ENCODE results near the gene HLA-DPA1.
"Not testable (repeated sequence)": the region's sequence is repeated elsewhere in the genome, so short reads cannot be mapped to it uniquely, and the experiment has no call there.

HLA-DPA1 gene

DNA sequence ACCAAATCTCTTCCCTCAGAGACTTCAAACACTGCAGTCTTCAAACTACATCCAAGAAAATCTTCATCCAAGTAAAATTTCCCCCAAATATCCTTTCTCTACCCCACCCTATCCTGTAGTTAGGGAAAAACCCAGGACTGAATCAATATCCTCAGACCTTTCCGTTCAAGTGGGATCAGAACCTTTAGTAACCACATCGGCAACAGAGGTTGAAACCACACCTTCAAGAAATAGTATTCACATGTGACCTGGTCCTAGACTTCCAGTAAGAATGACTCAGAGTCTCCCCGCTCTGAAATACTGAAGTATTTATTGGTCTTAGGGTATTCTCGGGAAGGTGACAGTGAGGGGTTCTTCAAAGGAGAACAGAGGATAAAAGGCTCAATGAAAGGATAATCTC lies 8.7 kb downstream of the HLA-DPA1 start:
- no peak for DNase-seq (ENCODE audit: low read depth)

DNA sequence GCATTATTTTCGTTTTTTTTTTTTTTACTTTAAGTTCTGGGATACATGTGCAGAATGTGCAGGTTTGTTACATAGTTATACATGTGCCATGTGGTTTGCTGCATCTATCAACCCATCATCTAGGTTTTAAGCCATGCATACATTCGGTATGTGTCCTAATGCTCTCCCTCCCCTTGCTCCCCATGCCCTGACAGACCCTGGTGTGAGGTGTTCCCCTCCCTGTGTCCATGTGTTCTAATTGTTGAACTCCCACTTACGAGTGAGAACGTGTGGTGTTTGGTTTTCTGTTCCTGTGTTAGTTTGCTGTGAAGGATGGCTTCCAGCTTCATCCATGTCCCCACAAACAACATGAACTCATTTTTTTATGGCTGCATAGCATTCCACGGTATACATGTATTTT lies 10.0 kb downstream of the HLA-DPA1 start:
- DNase-seq (ENCODE audit: low read depth): not testable (repeated sequence)

DNA sequence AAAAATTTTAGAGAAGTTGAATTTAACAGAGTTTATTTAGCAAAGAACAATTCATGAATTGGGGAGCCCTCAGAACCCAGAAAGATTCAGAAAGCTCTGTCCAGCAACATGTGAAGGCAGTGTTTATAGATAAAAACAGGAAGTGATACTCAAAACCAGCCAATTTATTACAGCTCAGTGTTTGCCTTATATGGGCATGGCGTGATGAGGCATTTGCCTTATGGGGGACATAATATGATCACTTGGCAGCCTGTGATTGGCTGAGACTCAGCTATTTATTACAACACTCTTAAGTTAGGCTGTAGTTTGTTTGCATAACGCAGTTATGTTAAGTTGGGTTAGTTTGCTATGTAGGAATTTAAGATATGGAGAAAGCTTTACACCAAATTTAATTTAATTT lies 11.5 kb downstream of the HLA-DPA1 start:
- no peak for DNase-seq (ENCODE audit: low read depth)

DNA sequence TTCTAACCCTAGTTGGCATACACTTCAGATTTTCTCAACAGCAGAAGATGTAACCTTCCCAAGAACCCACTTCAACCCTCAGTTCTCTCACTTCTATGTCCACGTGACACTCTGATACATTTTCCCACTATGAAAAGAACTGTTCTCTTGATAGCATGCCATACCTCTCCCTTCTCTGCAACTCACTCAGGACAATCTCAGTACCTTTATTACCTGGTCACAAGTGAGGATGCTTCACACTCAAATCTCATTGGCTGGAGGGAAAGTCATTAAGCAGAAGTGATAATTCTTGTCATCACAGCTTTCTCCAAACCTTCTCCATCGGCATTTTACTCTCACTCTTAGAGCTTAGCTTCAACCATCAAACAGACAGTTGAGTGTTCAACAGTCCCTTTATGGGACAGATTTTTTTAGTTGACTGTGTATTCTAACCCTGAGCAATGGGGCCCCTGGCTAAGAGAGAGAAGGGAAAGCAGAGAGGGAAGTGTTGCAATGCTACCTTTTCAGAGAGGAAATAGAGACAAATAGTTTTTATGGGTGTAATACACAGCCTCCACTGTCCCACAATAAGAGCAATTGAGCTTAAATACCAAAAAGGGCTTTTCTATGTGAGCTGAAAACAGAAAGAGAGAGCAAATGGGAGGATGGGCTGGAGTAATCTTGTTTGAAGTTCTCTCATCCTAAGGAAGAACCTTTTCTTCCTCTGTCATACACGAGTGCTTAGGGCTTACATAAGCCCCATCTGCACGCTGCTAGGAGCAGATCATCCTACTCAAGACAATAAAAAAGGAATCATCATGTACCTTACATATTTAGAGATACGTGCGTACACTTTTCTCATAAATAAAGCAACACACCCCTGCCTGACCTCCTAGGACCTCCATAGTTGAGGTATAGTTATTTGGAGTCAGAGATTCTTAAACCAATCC lies 16.0 kb downstream of the HLA-DPA1 start:
- no peak for DNase-seq (ENCODE audit: low read depth)

DNA sequence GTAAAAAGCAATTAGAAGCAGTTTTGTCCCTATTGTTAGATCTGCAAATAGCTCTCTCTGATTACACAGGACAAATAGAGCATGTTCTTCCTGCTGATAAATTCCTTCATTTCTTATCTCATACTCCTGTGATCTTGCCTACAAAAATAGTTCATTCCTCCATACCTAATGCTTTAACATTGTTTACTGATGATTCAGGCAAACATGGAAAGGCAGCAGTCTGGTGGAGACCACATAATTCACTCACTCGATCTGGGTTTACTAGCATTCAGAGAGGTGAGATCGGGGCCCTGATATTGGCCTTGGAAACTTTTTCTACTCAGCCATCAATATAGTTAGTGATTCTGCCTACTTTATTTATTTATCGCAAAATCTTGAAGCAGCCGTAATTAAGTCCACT lies 20.2 kb downstream of the HLA-DPA1 start:
- no peak for DNase-seq (ENCODE audit: low read depth)

DNA sequence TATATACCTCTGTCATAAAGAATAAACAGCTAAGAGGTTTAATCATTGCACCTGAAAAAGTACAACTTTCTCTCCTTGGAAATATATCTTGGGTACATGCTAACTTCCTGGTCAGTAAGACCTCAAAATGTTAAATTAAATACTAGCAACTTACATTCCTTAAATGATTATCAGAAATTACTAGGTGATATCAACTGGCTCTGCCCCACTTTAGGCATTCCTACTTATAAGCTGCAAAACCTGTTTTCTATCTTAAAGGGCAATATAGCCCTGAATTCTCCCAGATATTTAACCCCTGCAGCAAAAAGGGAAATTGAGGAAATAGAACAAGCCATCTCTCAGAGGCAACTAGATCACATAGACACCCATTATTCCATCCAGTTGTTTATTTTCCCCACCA lies 20.8 kb downstream of the HLA-DPA1 start:
- DNase-seq (ENCODE audit: low read depth): no peak

DNA sequence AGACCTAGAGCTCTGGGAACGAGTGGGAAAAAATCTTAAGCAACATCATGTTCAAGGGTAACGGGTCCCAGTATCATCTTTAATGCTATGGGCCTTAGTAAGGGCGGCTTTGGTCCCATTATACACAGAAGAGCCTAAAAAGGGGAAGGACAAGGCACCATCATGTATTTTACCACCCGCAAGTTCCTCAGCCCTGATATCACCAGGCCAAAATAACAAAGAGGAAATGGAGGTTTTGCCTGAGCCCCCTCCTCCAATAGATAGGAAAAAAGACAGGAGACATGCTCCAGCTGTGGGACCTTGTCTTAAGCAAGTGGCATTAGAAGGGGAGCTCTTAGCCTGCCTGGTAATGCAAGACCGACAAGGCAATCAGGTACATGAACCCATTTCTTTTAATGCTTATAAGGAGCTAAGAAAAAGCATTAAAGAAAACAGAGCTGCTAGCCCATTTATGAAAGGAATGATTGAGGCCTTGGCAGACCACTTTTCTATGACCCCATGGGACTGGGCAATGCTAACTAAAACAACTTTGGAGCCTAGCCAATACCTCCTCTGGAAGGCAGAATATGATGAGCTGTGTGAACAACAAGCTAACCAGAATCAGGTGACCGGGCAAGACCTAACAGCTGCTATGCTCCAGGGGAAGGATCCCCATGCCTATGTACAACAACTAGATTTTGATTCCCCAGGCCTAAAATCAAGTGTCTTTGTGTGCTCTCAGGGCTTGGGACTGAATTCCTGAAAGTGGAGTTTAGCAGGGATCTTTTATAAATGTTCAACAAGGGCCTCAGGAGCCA lies 23.2 kb downstream of the HLA-DPA1 start:
- no peak for DNase-seq (ENCODE audit: low read depth)

DNA sequence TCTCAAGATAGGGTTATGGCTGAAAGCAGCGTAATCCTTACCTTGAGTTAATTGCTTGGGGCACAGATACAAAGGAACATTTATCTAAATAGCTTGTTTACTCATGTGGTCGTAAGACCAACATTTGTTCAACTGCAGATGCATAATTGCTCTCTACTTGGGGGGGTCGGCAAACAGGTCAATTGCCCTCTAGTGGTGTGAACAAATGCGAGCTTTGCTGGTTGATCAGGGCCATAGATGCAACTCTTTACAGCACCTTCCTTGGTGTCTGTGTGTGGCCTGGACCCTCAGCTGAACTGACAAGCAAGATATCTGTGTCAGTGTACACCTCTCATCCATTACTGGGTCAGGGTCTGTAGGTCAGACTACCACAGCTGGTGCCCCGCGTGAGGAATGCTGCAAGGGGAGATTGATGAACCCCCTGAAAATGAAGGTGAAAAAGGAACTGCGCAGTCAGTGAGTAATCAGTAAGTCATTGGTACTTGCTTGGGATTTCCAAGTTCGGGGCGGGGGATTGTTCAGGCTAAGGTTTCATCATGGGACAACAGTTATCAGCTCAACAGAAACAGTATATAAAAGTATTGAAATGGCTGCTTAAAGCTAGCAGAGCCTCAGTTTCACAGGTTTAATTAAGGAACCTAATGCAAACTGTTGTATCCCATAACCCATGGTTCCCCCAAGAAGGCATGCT lies 24.0 kb downstream of the HLA-DPA1 start:
- DNase-seq (ENCODE audit: low read depth): no peak

DNA sequence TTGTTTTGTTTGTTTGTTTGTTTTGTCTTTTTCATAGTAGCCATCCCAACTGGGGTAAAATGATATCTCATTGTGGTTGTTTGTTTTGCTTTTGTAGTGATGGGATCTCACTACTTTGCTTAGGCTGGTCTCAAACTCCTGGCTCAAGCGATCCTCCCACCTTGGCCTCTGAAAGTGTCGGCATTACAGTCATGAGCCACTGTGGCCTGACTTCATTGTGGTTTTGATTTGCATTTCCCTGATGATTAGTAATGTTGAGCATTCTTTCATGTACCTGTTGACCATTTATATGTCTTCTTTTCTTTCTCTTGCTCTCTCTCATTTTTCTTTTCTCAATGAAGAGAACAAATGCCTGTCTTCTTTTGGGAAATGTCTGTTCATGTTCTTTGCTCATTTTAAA lies 33.3 kb downstream of the HLA-DPA1 start:
- no peak for DNase-seq (ENCODE audit: low read depth)

DNA sequence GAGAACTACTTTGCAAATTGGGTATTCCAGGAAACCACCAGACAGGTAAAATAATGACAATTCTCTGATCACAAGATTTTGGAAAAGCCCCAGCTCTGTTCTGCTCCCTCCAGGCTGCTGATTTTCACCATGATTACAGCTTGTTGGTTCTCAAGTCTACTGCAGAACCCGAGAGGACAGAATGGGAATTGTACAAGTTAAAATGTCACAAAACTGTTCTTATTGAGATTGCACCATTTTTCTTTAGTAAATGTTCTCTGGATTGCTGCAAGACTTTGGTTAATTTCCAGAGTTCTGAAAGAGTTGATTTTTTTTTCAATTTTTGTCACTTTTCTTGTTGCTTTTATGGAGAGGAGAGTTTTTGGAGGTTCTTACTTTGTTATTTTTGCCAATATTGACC lies 36.9 kb downstream of the HLA-DPA1 start:
- no peak for DNase-seq (ENCODE audit: low read depth)

DNA sequence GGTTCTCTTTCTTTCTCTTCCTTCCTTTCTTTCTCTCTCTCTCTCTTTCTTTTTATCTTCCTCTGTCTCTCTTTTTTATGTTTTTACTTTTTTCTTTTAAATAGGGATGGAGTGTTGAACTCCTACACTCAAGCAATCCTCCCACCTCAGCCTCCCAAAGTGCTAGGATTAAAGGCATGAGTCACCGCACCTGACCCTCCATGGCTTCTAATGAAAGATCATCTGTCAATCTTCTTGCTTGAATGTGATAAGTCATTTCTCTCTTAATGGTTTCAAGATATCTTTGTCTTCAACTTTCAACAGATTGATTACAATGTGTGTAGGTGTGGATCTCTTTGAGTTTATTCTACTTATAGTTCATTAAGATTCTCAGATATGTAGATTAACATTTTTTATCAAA lies 38.9 kb downstream of the HLA-DPA1 start:
- no peak for DNase-seq (ENCODE audit: low read depth)

DNA sequence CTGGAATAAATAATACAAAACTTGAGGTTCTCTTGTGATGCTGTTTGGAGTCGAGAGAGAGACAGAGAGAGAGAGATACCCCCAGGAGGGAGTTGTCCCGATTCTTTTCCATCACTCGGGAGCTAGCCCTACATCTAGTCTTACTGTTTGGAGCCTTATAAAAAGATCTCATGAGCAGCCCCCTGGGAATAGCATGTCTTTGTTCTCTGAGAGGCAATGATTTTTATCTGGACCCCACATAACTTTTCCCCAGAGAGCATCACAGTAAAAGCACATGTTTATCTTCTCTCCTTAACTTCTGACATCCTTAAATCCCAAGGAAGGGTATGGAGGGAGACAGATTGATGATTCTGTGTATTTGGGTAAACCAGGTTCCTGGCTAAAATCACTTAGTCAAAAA lies 43.2 kb downstream of the HLA-DPA1 start:
- no peak for DNase-seq (ENCODE audit: low read depth)

DNA sequence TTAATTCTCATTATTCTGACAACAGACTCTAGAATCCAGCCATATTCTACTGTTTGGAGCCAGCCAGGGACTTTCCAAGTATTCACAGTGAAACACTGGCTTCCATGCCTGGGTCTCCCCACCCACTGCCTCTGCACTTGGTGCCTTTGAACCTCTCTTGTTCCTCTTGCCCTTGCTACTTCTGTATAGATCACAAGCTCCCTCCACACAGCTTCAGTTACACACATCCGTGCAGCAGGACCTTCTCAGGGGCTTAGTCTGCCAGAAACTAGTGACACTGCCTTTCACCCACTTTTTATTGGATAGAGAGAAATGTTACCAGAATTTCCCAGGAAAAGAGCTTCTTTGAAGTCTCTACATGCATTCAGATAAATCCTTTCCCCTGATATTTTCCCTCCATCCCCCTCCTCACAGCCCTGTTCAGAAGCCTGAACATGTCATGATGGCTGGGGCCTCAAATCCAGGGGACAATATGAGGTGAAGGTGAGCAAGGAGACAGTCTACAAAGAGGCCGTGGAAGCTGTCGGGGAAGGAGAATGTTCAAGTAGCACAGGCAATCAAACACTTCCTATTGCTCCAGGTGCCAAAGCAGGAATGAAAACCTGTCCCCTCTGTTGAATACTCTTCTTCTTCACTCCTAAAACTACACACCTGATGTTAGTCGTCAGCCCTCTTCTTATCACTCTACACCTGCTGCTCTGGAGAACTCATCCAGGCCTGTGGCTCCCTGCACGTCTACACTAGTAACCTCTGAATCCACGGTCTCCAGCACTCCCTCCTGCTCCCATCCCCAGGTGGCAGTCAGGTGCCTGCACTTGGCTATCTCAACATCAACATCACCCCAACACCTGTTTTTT lies 43.9 kb downstream of the HLA-DPA1 start:
- DNase-seq (ENCODE audit: low read depth): no peak

DNA sequence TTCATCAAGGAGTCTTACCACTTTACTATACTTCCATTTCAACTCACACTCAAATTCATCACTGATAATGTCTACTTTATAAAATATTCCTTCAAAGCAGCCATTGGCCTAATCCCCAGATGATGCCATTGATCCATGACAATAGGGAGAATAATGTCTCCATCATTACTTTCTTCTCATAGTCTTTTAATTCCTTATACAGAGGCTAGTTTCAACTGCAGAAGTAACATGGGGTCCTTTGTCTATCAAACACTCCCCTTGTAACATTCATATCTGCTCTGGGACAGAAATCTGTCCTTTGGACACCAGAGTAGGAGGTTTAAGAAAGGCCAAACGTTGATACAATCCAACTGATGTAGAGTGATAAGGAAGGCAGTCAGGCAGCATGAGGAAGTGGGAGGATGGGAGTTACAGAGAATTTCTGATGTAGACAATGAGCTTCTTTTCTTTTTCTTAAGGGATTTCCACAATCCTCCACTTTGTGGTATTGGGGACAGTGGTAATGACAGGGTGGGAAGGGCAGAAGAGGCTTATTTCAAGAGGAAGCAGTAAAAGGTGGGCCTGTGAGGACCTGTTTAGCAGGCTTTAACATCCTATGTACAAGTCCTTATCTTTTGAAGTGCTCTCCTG lies 45.1 kb downstream of the HLA-DPA1 start:
- no peak for DNase-seq (ENCODE audit: low read depth)

DNA sequence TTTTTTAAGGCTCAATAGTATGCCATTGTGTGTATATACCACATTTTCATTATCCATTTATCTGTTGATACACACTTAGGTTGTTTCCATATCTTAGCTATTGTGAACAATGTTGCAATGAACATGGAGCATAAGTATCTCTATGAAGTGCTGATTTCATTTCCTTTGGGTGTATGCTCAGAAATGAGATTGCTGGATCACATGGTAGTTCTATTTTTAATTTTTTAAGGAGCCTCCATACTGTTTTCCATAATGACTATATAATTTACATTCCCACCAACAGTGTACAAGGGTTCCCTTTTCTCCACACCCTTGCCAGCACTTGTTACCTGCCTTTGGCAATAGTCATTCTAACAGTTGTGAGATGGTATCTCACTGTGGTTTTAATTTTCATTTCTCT lies 48.9 kb downstream of the HLA-DPA1 start:
- no peak for DNase-seq (ENCODE audit: low read depth)

DNA sequence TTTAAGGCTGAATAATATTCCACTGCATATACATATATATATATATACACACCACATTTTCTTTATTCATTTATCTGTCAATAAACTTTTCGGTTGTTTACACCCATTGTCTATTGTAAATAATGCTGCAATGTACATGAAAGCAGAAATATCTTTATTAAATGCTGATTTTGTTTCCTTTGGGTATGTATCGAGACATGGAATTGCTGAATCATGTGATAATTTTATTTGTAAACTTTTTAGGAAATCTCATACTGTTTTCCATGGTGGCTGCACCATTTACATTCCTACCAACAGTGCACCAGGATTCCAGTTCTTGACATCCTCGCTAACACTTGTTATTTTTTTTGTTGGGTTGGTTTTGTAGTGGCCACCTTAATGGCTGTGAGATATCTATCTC lies 49.9 kb downstream of the HLA-DPA1 start:
- DNase-seq (ENCODE audit: low read depth): no peak

DNA sequence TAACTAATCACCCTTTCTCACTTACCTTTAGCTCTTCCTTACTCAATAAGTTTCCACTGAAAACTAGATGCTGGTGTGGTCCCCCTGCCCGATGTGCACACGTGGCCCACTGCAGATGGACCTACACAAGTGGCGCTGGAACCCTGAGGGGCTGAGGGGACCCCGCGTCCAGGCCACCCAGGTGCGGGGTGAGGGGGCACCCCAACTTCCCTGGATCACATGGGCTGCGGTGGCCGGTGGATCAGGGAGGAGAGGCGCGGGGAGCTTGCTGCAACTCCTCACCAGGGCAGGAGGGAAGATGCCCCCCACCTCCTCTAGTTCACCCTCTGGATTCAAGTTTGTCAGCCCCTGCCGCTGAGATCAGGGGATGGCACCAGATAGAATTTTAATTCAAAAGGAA lies 51.5 kb downstream of the HLA-DPA1 start:
- no peak for DNase-seq (ENCODE audit: low read depth)

DNA sequence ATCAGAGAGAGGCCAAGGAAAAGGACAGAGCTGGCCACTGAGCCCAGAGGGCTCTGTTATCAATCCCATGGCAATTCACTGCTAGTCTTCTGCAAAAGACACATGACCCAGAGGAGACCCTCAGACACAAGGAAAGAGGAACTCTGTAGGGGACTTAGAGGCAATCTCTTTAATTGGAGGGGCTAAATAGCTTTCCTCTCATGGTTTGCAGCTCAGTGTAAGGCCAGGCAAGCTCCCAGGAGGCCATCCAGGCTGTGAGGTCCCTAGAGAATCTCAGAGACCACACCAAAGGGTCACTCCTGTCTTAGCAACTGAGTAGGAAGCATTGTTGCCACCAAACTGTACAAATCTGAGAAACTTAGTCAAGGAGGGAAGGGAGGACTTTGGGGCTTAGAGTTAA lies 54.1 kb downstream of the HLA-DPA1 start:
- DNase-seq (ENCODE audit: low read depth): no peak

DNA sequence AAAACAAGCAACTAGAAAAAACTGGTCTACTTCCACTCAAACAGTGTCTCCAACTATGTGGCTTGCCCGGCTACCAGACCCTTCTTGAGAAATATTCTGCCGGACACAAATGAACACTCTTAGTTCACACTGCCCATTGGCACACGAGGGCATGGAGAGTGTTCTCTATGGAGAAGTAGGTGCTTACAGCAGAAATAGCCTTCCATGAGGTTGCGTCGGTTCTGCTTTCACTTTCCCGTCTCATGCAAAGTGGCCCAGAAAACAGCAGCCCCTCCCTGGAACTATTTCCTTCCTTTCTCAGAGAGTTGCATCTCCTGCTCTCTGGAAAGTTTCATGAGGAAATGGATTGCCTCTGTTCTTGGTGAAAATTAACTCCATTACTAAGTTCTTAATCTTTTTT lies 54.5 kb downstream of the HLA-DPA1 start:
- no peak for DNase-seq (ENCODE audit: low read depth)

DNA sequence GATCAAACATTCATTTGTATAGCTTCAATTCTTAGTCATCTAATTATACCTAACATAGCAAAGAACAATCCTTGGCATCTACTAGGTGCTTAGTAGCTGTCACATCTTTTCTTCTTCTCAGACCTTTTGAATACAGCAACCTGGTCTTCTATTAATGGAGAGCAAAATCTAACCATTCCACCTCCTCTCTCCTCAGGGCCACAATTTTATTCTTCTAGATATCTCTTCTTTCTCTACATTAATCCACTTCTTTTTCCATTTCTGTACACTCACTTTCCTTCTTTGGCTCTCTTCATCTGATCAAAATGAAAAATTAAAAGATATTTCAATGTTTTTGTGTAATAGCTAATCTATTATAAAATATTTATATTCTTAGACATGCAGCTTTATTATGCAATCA lies 55.0 kb downstream of the HLA-DPA1 start:
- no peak for DNase-seq (ENCODE audit: low read depth)

DNA sequence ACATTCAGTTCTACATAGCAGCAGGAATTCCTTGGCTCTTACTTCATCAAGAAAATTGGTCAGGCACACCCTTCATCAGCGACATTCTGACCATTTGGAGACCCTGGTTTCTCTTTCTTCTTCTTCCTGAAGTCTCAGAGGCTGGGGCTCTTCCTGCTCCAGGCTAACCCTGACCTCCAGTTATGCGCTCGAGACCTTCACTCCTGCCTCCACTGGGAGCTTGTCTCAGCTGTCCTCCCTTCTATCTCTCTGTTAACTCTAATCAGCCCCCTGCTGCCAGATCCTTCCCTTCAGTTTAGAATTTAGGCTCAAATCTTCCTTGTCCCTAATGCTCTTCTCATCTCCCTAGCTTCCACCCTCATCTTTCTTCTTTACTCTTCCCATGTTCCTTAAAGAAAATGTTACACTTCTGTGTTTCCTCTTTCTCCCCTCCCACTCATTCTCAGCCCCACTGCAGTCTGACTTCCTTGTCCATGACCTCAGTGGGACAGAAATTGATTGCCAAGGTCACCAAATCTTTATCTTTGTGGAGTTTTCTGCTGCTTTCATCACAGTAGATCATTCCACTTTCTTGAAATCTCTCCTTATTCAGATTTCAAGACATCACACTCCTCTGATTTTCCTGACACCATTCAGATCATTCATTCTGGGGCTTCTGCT lies 55.6 kb downstream of the HLA-DPA1 start:
- no peak for DNase-seq (ENCODE audit: low read depth)

All from activated T-cell treated with anti-CD3 and anti-CD28 coated beads for 48 hours (primary cell).